ENCODE results near the gene NBPF8. TPM values are rescaled to one million over a fixed set of nuclear protein-coding genes. Genes with fewer than 3 reads are reported as not detected.

The NBPF8 gene
- total RNA-seq, result 10.9 and 11.4 TPM in 2 replicates

GRCh38 chr1:120414911-120415480 lies at the start of gene NBPF8:
TSS of gene NBPF8 (plus strand) at chr1:120415035. CDS start at chr1:120436523, 21,488 bp downstream.

Other genes with a start within 250 kb of the NBPF8 start
- 54.1 and 63.0 TPM in 2 replicates for gene SEC22B, start 238.5 kb upstream of the NBPF8 start, total RNA-seq